ENCODE results near the gene RFWD3. TPM values are rescaled to one million over a fixed set of nuclear protein-coding genes. Genes with fewer than 3 reads are reported as not detected.
A peak's percentile ranks its signal among the peaks of the same experiment; 100 is the strongest.

The RFWD3 gene
- total and polyA plus RNA-seq, 2 donors (not counting 1 experiment from before 2014, with no cell fraction given), result 12.9 to 15.2 TPM

DNA sequence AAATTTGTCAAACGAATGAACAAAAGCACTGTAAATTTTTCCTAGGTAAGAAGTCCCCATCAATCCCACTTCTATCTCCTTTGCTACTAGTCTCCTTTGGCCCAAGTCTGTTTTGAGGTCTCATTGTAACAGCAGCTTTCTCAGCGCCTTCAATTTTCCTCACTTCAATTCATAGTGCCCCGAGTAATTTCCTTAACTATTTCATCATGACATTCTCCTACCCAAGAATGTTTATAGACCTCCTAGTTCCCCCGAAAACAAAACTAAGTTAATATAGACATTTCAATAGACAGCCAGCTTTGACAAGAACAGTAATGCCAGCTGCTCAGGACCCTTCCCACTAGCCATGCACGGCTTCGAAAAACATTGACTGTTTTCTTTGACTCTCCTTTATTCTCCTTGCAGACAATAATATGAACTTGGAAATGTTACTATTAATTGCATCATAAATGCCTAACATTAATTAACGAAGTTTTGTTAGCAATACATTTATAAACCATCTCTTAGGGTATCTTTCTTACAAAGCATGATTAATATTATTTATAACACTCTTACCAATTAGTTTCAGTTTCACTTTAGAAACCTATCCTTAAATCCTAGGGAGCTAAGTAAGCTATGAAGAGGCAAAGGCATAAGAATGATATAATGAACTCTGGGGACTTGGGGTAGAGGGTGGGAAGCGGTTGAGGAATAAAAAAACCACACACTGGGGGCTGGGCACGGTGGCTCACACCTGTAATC, 82.6 kb downstream of the RFWD3 start:
- H3K27ac ChIP-seq (ENCODE audit: insufficient read depth, low read length), result no peak overlapping the region
- H3K4me1 ChIP-seq (ENCODE audit: control insufficient read depth, extremely low read depth, insufficient read depth, low read length), result no peaks in the 10 kb centered on the region
- H3K9ac ChIP-seq (ENCODE audit: insufficient read depth, low read length), result no peak overlapping the region
- peak overlapping the region in 1 of 4 experiments; percentile 17 for H3K4me3 ChIP-seq (replicated peaks in 1 of 4; ENCODE audit: control extremely low read depth in 1 of 4, insufficient read depth in 1 of 4, low read depth in 3 of 4, low read length in 4 of 4)
- no peaks in the 10 kb centered on the region for H3K27me3 ChIP-seq (ENCODE audit: control insufficient read depth, insufficient read depth, low read length)
- H3K9me3 ChIP-seq (ENCODE audit: control insufficient read depth, insufficient read depth, low read depth, low read length), result no peaks in the 10 kb centered on the region
- no peak overlapping the region for H3K4me2 ChIP-seq (ENCODE audit: extremely low read depth, insufficient read depth, low read length)
- H3K79me2 ChIP-seq (ENCODE audit: control insufficient read depth, insufficient read depth, low read length), result peaks cover 30% of the 10 kb centered on the region
- peak in 1 of 2 donors; percentile 29 for DNase-seq (ENCODE audit: low read depth in 2 of 2)
- no peaks in the 10 kb centered on the region for H4K20me1 ChIP-seq (ENCODE audit: control insufficient read depth, extremely low read depth, insufficient read depth, low read length)
- H2AFZ ChIP-seq (ENCODE audit: low read length), result no peak overlapping the region
- no peak for TF ChIP-seq EZH2 (IDR thresholded peaks at IDR 0.05; ENCODE audit: low read length, missing control alignments)
- TF ChIP-seq, protein P1, sequence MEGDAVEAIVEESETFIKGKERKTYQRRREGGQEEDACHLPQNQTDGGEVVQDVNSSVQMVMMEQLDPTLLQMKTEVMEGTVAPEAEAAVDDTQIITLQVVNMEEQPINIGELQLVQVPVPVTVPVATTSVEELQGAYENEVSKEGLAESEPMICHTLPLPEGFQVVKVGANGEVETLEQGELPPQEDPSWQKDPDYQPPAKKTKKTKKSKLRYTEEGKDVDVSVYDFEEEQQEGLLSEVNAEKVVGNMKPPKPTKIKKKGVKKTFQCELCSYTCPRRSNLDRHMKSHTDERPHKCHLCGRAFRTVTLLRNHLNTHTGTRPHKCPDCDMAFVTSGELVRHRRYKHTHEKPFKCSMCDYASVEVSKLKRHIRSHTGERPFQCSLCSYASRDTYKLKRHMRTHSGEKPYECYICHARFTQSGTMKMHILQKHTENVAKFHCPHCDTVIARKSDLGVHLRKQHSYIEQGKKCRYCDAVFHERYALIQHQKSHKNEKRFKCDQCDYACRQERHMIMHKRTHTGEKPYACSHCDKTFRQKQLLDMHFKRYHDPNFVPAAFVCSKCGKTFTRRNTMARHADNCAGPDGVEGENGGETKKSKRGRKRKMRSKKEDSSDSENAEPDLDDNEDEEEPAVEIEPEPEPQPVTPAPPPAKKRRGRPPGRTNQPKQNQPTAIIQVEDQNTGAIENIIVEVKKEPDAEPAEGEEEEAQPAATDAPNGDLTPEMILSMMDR (conservative IDR thresholded peaks at IDR 0.05 in 1 of 2, IDR thresholded peaks at IDR 0.05 in 1 of 2; ENCODE audit: low read depth in 1 of 2, low read length in 2 of 2), result no peak
- H3K36me3 ChIP-seq (ENCODE audit: control insufficient read depth, insufficient read depth, low read length), result no peaks in the 10 kb centered on the region

DNA sequence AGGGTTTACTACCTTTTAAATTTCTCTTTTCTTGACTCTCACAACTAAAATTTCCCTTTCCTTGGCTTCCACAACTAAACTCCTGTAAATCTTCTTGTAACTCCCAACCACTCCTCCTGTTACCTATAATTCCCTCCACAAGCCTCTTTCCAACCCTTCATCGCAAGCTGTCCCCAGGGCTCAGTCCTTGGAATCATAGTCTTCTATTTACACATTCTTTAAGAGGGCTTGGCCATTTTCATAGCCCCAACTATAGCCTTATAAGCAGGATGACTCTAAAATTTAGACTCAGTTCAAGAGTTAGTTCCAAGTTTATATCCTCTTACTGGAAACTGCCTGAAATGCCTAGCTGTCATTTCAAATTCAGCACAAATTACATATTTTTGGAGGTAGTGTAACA, 83.7 kb downstream of the RFWD3 start:
- H3K27me3 ChIP-seq (ENCODE audit: control insufficient read depth, insufficient read depth, low read length), result no peaks in the 10 kb centered on the region
- H3K79me2 ChIP-seq (ENCODE audit: control insufficient read depth, insufficient read depth, low read length), result peaks cover 33% of the 10 kb centered on the region
- H3K9ac ChIP-seq (ENCODE audit: insufficient read depth, low read length), result no peak overlapping the region
- TF ChIP-seq EZH2 (IDR thresholded peaks at IDR 0.05; ENCODE audit: low read length, missing control alignments), result no peak
- TF ChIP-seq, protein P1 (conservative IDR thresholded peaks at IDR 0.05 in 1 of 2, IDR thresholded peaks at IDR 0.05 in 1 of 2; ENCODE audit: low read depth in 1 of 2, low read length in 2 of 2), result no peak
- H4K20me1 ChIP-seq (ENCODE audit: control insufficient read depth, extremely low read depth, insufficient read depth, low read length), result no peaks in the 10 kb centered on the region
- H3K4me1 ChIP-seq (ENCODE audit: control insufficient read depth, extremely low read depth, insufficient read depth, low read length), result no peaks in the 10 kb centered on the region
- H3K4me2 ChIP-seq (ENCODE audit: extremely low read depth, insufficient read depth, low read length), result no peak overlapping the region
- H3K36me3 ChIP-seq (ENCODE audit: control insufficient read depth, insufficient read depth, low read length), result no peaks in the 10 kb centered on the region
- H3K27ac ChIP-seq (ENCODE audit: insufficient read depth, low read length), result no peak overlapping the region
- no peaks in the 10 kb centered on the region for H3K9me3 ChIP-seq (ENCODE audit: control insufficient read depth, insufficient read depth, low read depth, low read length)
- H2AFZ ChIP-seq (ENCODE audit: low read length), result no peak overlapping the region
- H3K4me3 ChIP-seq (replicated peaks in 1 of 4; ENCODE audit: control extremely low read depth in 1 of 4, insufficient read depth in 1 of 4, low read depth in 3 of 4, low read length in 4 of 4), result no peak overlapping the region
- no peak for DNase-seq (ENCODE audit: low read depth in 2 of 2)

DNA sequence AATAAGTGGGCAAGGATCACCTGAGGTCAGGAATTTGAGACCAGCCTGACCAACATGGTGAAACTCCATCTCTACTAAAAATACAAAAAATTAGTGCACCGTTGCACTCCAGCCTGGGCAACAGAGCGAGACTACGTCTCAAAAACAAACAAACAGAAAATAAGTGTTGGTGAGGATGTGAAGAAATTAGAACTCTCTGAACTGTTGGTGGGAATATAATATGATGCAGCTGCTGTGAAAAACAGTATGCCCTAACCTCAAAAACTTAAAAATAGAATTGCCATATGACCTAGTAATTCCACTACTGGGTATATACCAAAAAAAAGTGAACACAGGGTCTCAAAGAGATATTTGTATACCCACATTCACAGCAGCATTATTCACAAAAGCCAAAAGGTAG, 85.8 kb downstream of the RFWD3 start:
- Histone ChIP-seq H3K79me2 (ENCODE audit: control insufficient read depth, insufficient read depth, low read length) (peaks cover 32% of the 10 kb centered on the region), H3K36me3 (ENCODE audit: control insufficient read depth, insufficient read depth, low read length) (no peaks in the 10 kb centered on the region), H3K27ac (ENCODE audit: insufficient read depth, low read length) (no peak overlapping the region), H3K4me3 (replicated peaks in 1 of 4; ENCODE audit: control extremely low read depth in 1 of 4, insufficient read depth in 1 of 4, low read depth in 3 of 4, low read length in 4 of 4) (no peak overlapping the region), H3K9ac (ENCODE audit: insufficient read depth, low read length) (no peak overlapping the region), H3K4me1 (ENCODE audit: control insufficient read depth, extremely low read depth, insufficient read depth, low read length) (no peaks in the 10 kb centered on the region), H3K27me3 (ENCODE audit: control insufficient read depth, insufficient read depth, low read length) (no peaks in the 10 kb centered on the region), H2AFZ (ENCODE audit: low read length) (no peak overlapping the region), H3K9me3 (ENCODE audit: control insufficient read depth, insufficient read depth, low read depth, low read length) (no peaks in the 10 kb centered on the region), H4K20me1 (ENCODE audit: control insufficient read depth, extremely low read depth, insufficient read depth, low read length) (no peaks in the 10 kb centered on the region), H3K4me2 (ENCODE audit: extremely low read depth, insufficient read depth, low read length) (no peak overlapping the region)
- DNase-seq (ENCODE audit: low read depth in 2 of 2), result no peak
- TF ChIP-seq, protein P1 (conservative IDR thresholded peaks at IDR 0.05 in 1 of 2, IDR thresholded peaks at IDR 0.05 in 1 of 2; ENCODE audit: low read depth in 1 of 2, low read length in 2 of 2), result no peak
- TF ChIP-seq EZH2 (IDR thresholded peaks at IDR 0.05; ENCODE audit: low read length, missing control alignments), result no peak
